ENCODE measurements around the gene CHAC2. TPM values are rescaled to one million over a fixed set of nuclear protein-coding genes. Genes with fewer than 3 reads are reported as not detected.
"Not testable (repeated sequence)": the region's sequence is repeated elsewhere in the genome, so short reads cannot be mapped to it uniquely, and the experiment has no call there.

CHAC2 gene
- polyA plus RNA-seq, 4 donors = 3.2 to 14.7 (median 7.0) TPM

DNA sequence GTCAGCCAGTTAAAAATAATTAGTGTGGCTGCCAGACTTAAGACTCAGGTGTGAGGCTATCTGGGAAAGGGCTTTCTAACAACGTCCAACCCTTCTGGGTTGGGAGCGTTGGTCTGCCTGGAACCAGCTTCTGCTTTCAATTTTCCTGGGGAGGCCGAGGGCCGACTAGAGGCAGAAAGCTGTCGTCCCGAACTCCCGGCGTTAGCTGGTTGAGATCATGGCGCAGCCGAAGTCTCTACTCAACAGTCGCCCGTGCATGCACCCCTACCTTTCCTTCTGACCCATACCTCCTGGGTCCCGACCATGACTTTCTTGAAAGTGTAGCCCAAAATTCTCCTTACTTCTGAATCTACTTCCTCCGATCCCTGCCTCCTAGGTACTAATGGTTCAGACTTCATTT lies 10.4 kb upstream of the CHAC2 start:
- not testable (repeated sequence) for FAIRE-seq; H3K4me1 ChIP-seq (ENCODE audit: control insufficient read depth in 3 of 3, insufficient read depth in 2 of 3, low read depth in 1 of 3, low read length in 2 of 3); DNase-seq; H3K27me3 ChIP-seq (ENCODE audit: control insufficient read depth in 3 of 3, insufficient read depth in 3 of 3, low read length in 3 of 3); H3K9me3 ChIP-seq (ENCODE audit: control insufficient read depth in 2 of 2, insufficient read depth in 1 of 2, low read depth in 1 of 2, low read length in 1 of 2); H3K27ac ChIP-seq (ENCODE audit: low read depth in 1 of 3, low read length in 2 of 3); H3K4me3 ChIP-seq (ENCODE audit: low read depth in 1 of 3, low read length in 3 of 3)
- peaks cover 2 to 10% (median 4%) of the 10 kb centered on the region in 3 donors for H3K36me3 ChIP-seq (ENCODE audit: control insufficient read depth in 3 of 3, insufficient read depth in 2 of 3, low read depth in 1 of 3, low read length in 3 of 3)
- WGBS, 3 donors = 98 to 99% (median 98%) methylated on average over 14 of the region's 14 CpGs

GRCh38 chr2:53765767-53766166 lies 1.8 kb upstream of the CHAC2 start:
- Histone ChIP-seq H3K27me3 (ENCODE audit: control insufficient read depth in 3 of 3, insufficient read depth in 3 of 3, low read length in 3 of 3) (no peaks in the 10 kb centered on the region), H3K4me3 (ENCODE audit: low read depth in 1 of 3, low read length in 3 of 3) (no peak overlapping the region), H3K9me3 (ENCODE audit: control insufficient read depth in 2 of 2, insufficient read depth in 1 of 2, low read depth in 1 of 2, low read length in 1 of 2) (no peaks in the 10 kb centered on the region), H3K4me1 (ENCODE audit: control insufficient read depth in 3 of 3, insufficient read depth in 2 of 3, low read depth in 1 of 3, low read length in 2 of 3) (peaks cover 0 to 11% (median 0%) of the 10 kb centered on the region in 3 donors), H3K36me3 (ENCODE audit: control insufficient read depth in 3 of 3, insufficient read depth in 2 of 3, low read depth in 1 of 3, low read length in 3 of 3) (peaks cover 0 to 6% (median 0%) of the 10 kb centered on the region in 3 donors), H3K27ac (ENCODE audit: low read depth in 1 of 3, low read length in 2 of 3) (peak overlapping the region in 1 of 3 donors; percentile 28)
- FAIRE-seq = no peak
- no peak for DNase-seq
- 28 to 76% (median 46%) methylated on average over 1 of the region's 1 CpG for WGBS, 3 donors

- Histone ChIP-seq H3K4me1 (ENCODE audit: control insufficient read depth in 3 of 3, insufficient read depth in 2 of 3, low read depth in 1 of 3, low read length in 2 of 3) (peaks cover 0 to 11% (median 0%) of the 10 kb centered on the region in 3 donors), H3K9me3 (ENCODE audit: control insufficient read depth in 2 of 2, insufficient read depth in 1 of 2, low read depth in 1 of 2, low read length in 1 of 2) (no peaks in the 10 kb centered on the region), H3K27me3 (ENCODE audit: control insufficient read depth in 3 of 3, insufficient read depth in 3 of 3, low read length in 3 of 3) (no peaks in the 10 kb centered on the region), H3K4me3 (ENCODE audit: low read depth in 1 of 3, low read length in 3 of 3) (peak overlapping the region; percentile 76 to 94 (median 80)), H3K36me3 (ENCODE audit: control insufficient read depth in 3 of 3, insufficient read depth in 2 of 3, low read depth in 1 of 3, low read length in 3 of 3) (peaks cover 0 to 3% (median 0%) of the 10 kb centered on the region in 3 donors), H3K27ac (ENCODE audit: low read depth in 1 of 3, low read length in 2 of 3) (peak overlapping the region; percentile 70 to 90 (median 73))
- DNase-seq = no peak
- FAIRE-seq = no peak
- WGBS, 3 donors = 0 to 2% (median 0%) methylated on average over 12 of the region's 12 CpGs
Measured at GRCh38 chr2:53768242-53768542, 588 bp downstream of the CHAC2 start.

GRCh38 chr2:53769318-53769945 lies 1.8 kb downstream of the CHAC2 start:
- whole genome bisulfite sequencing, 3 donors = 89 to 94% (median 91%) methylated on average over 15 of the region's 15 CpGs
- Histone ChIP-seq H3K27me3 (ENCODE audit: control insufficient read depth in 3 of 3, insufficient read depth in 3 of 3, low read length in 3 of 3) (no peaks in the 10 kb centered on the region), H3K4me3 (ENCODE audit: low read depth in 1 of 3, low read length in 3 of 3) (no peak overlapping the region), H3K9me3 (ENCODE audit: control insufficient read depth in 2 of 2, insufficient read depth in 1 of 2, low read depth in 1 of 2, low read length in 1 of 2) (no peaks in the 10 kb centered on the region), H3K36me3 (ENCODE audit: control insufficient read depth in 3 of 3, insufficient read depth in 2 of 3, low read depth in 1 of 3, low read length in 3 of 3) (peaks cover 0 to 5% (median 0%) of the 10 kb centered on the region in 3 donors), H3K4me1 (ENCODE audit: control insufficient read depth in 3 of 3, insufficient read depth in 2 of 3, low read depth in 1 of 3, low read length in 2 of 3) (peaks cover 0 to 9% (median 0%) of the 10 kb centered on the region in 3 donors), H3K27ac (ENCODE audit: low read depth in 1 of 3, low read length in 2 of 3) (no peak overlapping the region)
- no peak for FAIRE-seq
- DNase-seq = no peak

GRCh38 chr2:53770264-53770663 lies 2.7 kb downstream of the CHAC2 start:
- WGBS, 3 donors = 68 to 74% (median 73%) methylated on average over 4 of the region's 4 CpGs
- H3K9me3 ChIP-seq (ENCODE audit: control insufficient read depth in 2 of 2, insufficient read depth in 1 of 2, low read depth in 1 of 2, low read length in 1 of 2) = no peaks in the 10 kb centered on the region
- no peak for FAIRE-seq
- DNase-seq = no peak
- H3K27ac ChIP-seq (ENCODE audit: low read depth in 1 of 3, low read length in 2 of 3) = no peak overlapping the region
- no peak overlapping the region for H3K4me3 ChIP-seq (ENCODE audit: low read depth in 1 of 3, low read length in 3 of 3)
- no peaks in the 10 kb centered on the region for H3K27me3 ChIP-seq (ENCODE audit: control insufficient read depth in 3 of 3, insufficient read depth in 3 of 3, low read length in 3 of 3)
- H3K4me1 ChIP-seq (ENCODE audit: control insufficient read depth in 3 of 3, insufficient read depth in 2 of 3, low read depth in 1 of 3, low read length in 2 of 3) = peaks cover 0 to 4% (median 0%) of the 10 kb centered on the region in 3 donors
- peaks cover 0 to 6% (median 0%) of the 10 kb centered on the region in 3 donors for H3K36me3 ChIP-seq (ENCODE audit: control insufficient read depth in 3 of 3, insufficient read depth in 2 of 3, low read depth in 1 of 3, low read length in 3 of 3)

DNA sequence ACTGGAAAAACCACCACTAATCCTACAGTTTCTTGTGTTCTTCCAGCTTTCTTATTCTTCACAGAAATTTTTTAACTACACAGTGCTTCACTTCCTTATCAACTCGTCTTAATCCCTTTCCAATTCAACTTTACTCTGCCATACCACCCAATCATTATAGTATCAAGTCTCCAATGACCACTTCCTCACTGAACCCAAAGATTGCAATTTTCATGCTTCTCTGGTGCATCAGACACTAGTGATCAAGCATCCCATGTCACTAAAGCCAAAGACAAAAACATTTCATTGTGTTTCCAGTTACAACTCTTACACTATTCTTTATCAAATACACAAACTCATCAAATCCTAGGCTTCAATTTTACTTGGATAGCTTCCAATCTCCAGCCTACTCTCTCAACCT lies 9.5 kb downstream of the CHAC2 start:
- Histone ChIP-seq H3K36me3 (ENCODE audit: control insufficient read depth in 3 of 3, insufficient read depth in 2 of 3, low read depth in 1 of 3, low read length in 3 of 3) (peaks cover 0 to 20% (median 2%) of the 10 kb centered on the region in 3 donors), H3K4me3 (ENCODE audit: low read depth in 1 of 3, low read length in 3 of 3) (no peak overlapping the region), H3K27me3 (ENCODE audit: control insufficient read depth in 3 of 3, insufficient read depth in 3 of 3, low read length in 3 of 3) (no peaks in the 10 kb centered on the region), H3K27ac (ENCODE audit: low read depth in 1 of 3, low read length in 2 of 3) (no peak overlapping the region), H3K9me3 (ENCODE audit: control insufficient read depth in 2 of 2, insufficient read depth in 1 of 2, low read depth in 1 of 2, low read length in 1 of 2) (no peaks in the 10 kb centered on the region), H3K4me1 (ENCODE audit: control insufficient read depth in 3 of 3, insufficient read depth in 2 of 3, low read depth in 1 of 3, low read length in 2 of 3) (no peaks in the 10 kb centered on the region)
- WGBS, 3 donors = 53 to 65% (median 62%) methylated on average over 1 of the region's 1 CpG
- FAIRE-seq (no peak), DNase-seq (no peak)

GRCh38 chr2:53778536-53779162 lies 11.0 kb downstream of the CHAC2 start:
- Histone ChIP-seq H3K27me3 (ENCODE audit: control insufficient read depth in 3 of 3, insufficient read depth in 3 of 3, low read length in 3 of 3) (no peaks in the 10 kb centered on the region), H3K4me1 (ENCODE audit: control insufficient read depth in 3 of 3, insufficient read depth in 2 of 3, low read depth in 1 of 3, low read length in 2 of 3) (no peaks in the 10 kb centered on the region), H3K4me3 (ENCODE audit: low read depth in 1 of 3, low read length in 3 of 3) (no peak overlapping the region), H3K9me3 (ENCODE audit: control insufficient read depth in 2 of 2, insufficient read depth in 1 of 2, low read depth in 1 of 2, low read length in 1 of 2) (no peaks in the 10 kb centered on the region), H3K27ac (ENCODE audit: low read depth in 1 of 3, low read length in 2 of 3) (no peak overlapping the region), H3K36me3 (ENCODE audit: control insufficient read depth in 3 of 3, insufficient read depth in 2 of 3, low read depth in 1 of 3, low read length in 3 of 3) (peaks cover 0 to 16% (median 2%) of the 10 kb centered on the region in 3 donors)
- 80 to 86% (median 84%) methylated on average over 5 of the region's 5 CpGs for WGBS, 3 donors
- FAIRE-seq = no peak
- DNase-seq = no peak

- Histone ChIP-seq H3K9me3 (ENCODE audit: control insufficient read depth in 2 of 2, insufficient read depth in 1 of 2, low read depth in 1 of 2, low read length in 1 of 2) (no peaks in the 10 kb centered on the region), H3K36me3 (ENCODE audit: control insufficient read depth in 3 of 3, insufficient read depth in 2 of 3, low read depth in 1 of 3, low read length in 3 of 3) (peaks cover 0 to 15% (median 2%) of the 10 kb centered on the region in 3 donors), H3K27ac (ENCODE audit: low read depth in 1 of 3, low read length in 2 of 3) (no peak overlapping the region), H3K27me3 (ENCODE audit: control insufficient read depth in 3 of 3, insufficient read depth in 3 of 3, low read length in 3 of 3) (no peaks in the 10 kb centered on the region), H3K4me3 (ENCODE audit: low read depth in 1 of 3, low read length in 3 of 3) (no peak overlapping the region), H3K4me1 (ENCODE audit: control insufficient read depth in 3 of 3, insufficient read depth in 2 of 3, low read depth in 1 of 3, low read length in 2 of 3) (peaks cover under 1 to 5% (median 2%) of the 10 kb centered on the region in 3 donors)
- 91 to 94% (median 94%) methylated on average over 4 of the region's 4 CpGs for WGBS, 3 donors
- FAIRE-seq (no peak), DNase-seq (no peak)
Measured at GRCh38 chr2:53780056-53780455, 12.5 kb downstream of the CHAC2 start.
